GM23248 (cell line): ENCODE measurements around the gene SPNS3. TPM values are rescaled to one million over a fixed set of nuclear protein-coding genes. Genes with fewer than 3 reads are reported as not detected.

Source experiments
- DNase-seq: peaks from one replicate; pipeline ENCODE4 v3.0.0-alpha.2; 2015
- H2AFZ ChIP-seq: fragments of 200-600 bp; sonication (generic); 2 replicates; pipeline ENCODE4 v1.6.1; 2016; ENCODE audit warnings: antibody characterized with exemption
- H3F3A ChIP-seq: fragments of 200-600 bp; sonication (generic); 2 replicates; pipeline ENCODE4 v1.6.1; 2016; ENCODE audit warnings: mild to moderate bottlenecking, antibody characterized with exemption, mixed run types; ENCODE audit not compliant: insufficient read depth
- H3K27ac ChIP-seq: fragments of 200-600 bp; sonication (generic); 2 replicates; pipeline ENCODE4 v1.5.1; 2016; ENCODE audit warnings: mild to moderate bottlenecking
- H3K27me3 ChIP-seq: fragments of 200-600 bp; sonication (generic); replicated peaks from 2 replicates; pipeline ENCODE4 v1.6.1; 2016; ENCODE audit warnings: mild to moderate bottlenecking; ENCODE audit not compliant: insufficient read depth
- H3K36me3 ChIP-seq: fragments of 200-600 bp; sonication (generic); 2 replicates; pipeline ENCODE4 v1.6.1; 2016; ENCODE audit warnings: low read depth, mild to moderate bottlenecking
- H3K4me1 ChIP-seq: fragments of 200-600 bp; sonication (generic); 2 replicates; pipeline ENCODE4 v1.6.1; 2016; ENCODE audit warnings: mild to moderate bottlenecking; ENCODE audit not compliant: insufficient read depth
- H3K4me2 ChIP-seq: fragments of 200-600 bp; sonication (generic); one replicate; pipeline ENCODE4 v1.6.1; 2016; ENCODE audit warnings: mild to moderate bottlenecking; ENCODE audit not compliant: unreplicated experiment
- H3K4me3 ChIP-seq: fragments of 200-600 bp; sonication (generic); 2 replicates; pipeline ENCODE4 v1.5.1; 2016; ENCODE audit warnings: mild to moderate bottlenecking
- H3K79me2 ChIP-seq: fragments of 200-600 bp; sonication (generic); 2 replicates; pipeline ENCODE4 v1.6.1; 2016; ENCODE audit warnings: mild to moderate bottlenecking; ENCODE audit not compliant: insufficient read depth
- H3K9ac ChIP-seq: fragments of 200-600 bp; sonication (generic); 2 replicates; pipeline ENCODE4 v1.6.1; 2016; ENCODE audit warnings: mild to moderate bottlenecking
- H3K9me2 ChIP-seq: fragments of 200-600 bp; sonication (generic); 2 replicates; pipeline ENCODE4 v1.6.1; 2016; ENCODE audit warnings: mixed run types, mild to moderate bottlenecking, moderate library complexity; ENCODE audit not compliant: insufficient read depth
- H3K9me3 ChIP-seq: fragments of 200-600 bp; sonication (generic); one replicate; pipeline ENCODE4 v1.6.1; 2017; ENCODE audit warnings: low read depth
- H4K20me1 ChIP-seq: fragments of 200-600 bp; sonication (generic); 2 replicates; pipeline ENCODE4 v1.6.0; 2016; ENCODE audit not compliant: insufficient read depth
- EZH2 ChIP-seq: fragments of 200-600 bp; sonication (generic); IDR thresholded peaks from 2 replicates; pipeline ENCODE4 v1.6.1; 2018; ENCODE audit warnings: antibody characterized with exemption, mild to moderate bottlenecking; ENCODE audit not compliant: insufficient read depth, poor library complexity, severe bottlenecking
- EZH2phosphoT487 ChIP-seq: fragments of 200-600 bp; sonication (generic); IDR thresholded peaks from 2 replicates; pipeline ENCODE4 v1.6.1; 2018; ENCODE audit warnings: antibody characterized with exemption, moderate library complexity, mild to moderate bottlenecking, low read depth; ENCODE audit not compliant: insufficient read depth
- WGBS, 2 experiments: methylation state at CpG; one replicate each; pipeline ENCODE4 v1.1.6; 2015 to 2017; ENCODE audit warnings: low lambda C conversion rate in 2 of 2, low coverage in 1 of 2; ENCODE audit errors: missing lambda C conversion rate in 2 of 2; 5-methylcytosine and 5-hydroxymethylcytosine counted together
- in situ Hi-C: fragments of 300-500 bp; cut with MboI; formaldehyde crosslinking; loops from 2 replicates; pipeline ENCODE4 v1.15.0; 2020
- polyA plus RNA-seq: library from polyadenylated mRNA; unstranded; fragments of >200 nt; fragmentation: Nextera tagmentation; extraction: Ambion mirVana; gene quantifications from 2 replicates; pipeline ENCODE4 v1.2.1, GENCODE V29; 2016
- total RNA-seq: library from RNA; depleted of rRNA; stranded (reverse); fragments of >200 nt; shearing (Covaris generic); gene quantifications from 2 replicates; pipeline ENCODE4 v1.2.3, GENCODE V29; 2014

SPNS3 gene
- total and polyA plus RNA-seq, 2 experiments from 2014 or later = not detected

DNA sequence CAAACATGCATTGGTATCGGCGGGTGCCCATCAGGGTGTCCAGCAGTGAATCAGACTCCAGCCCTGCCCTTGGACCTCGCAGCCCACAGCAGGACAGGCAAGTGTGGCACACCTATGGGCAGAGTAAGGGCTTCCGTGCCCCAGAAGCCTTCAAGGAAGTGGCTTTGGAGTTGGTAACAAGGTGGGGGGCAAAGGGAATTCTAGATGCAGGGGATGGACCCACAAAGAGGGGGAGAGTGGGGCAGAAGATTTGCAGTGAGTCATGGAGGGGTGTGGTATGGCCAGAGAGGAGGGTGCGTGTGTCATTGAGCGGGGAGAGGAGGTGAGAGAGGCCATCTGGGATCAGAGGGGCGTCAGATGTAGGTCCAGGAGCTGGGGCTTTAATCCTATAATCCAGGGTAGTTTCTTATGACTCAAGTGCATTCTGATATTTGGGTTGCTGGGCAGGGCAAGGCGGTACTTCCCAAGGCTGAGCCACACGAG lies 56.4 kb downstream of the SPNS3 start:
- Histone ChIP-seq H3K4me1 (no peaks in the 10 kb centered on the region), H3K9me3 (no peaks in the 10 kb centered on the region), H3K27me3 (peaks cover 14% of the 10 kb centered on the region), H3K4me2 (no peak overlapping the region), H3K79me2 (no peaks in the 10 kb centered on the region), H3K36me3 (no peaks in the 10 kb centered on the region), H3F3A (no peaks in the 10 kb centered on the region), H2AFZ (no peak overlapping the region), H4K20me1 (no peaks in the 10 kb centered on the region), H3K9me2 (no peaks in the 10 kb centered on the region), H3K4me3 (no peak overlapping the region), H3K9ac (no peak overlapping the region), H3K27ac (no peak overlapping the region)
- in situ Hi-C loops = no loop called here
- 51 to 54% methylated on average over 9 of the region's 9 CpGs for WGBS, 2 experiments
- DNase-seq = no peak
- TF ChIP-seq EZH2phosphoT487 (no peak), EZH2 (no peak)

DNA sequence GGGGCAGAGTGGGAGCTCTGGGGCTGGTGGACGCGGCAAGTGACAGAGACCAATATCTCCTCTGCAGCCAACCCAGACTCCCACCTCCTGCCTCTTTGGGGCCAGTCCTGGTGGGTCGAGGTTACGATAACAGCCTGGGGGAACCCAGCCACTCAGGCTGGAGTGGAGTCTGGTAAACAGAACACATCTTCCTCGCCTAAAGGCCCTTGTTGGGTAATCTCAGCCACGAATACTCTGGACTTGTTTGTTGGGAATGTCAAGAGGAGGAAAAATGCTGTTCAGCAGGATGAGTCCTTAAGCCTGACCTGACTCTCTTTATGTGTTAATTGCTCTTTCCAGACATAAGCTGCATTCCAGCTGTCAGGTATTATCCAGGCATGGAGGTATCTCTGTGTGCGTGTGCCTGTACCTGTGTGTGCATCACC lies 56.9 kb downstream of the SPNS3 start:
- Histone ChIP-seq H3K36me3 (no peaks in the 10 kb centered on the region), H3K4me1 (no peaks in the 10 kb centered on the region), H3K27ac (no peak overlapping the region), H3K79me2 (no peaks in the 10 kb centered on the region), H3K9me2 (no peaks in the 10 kb centered on the region), H3K4me2 (no peak overlapping the region), H3K27me3 (peaks cover 14% of the 10 kb centered on the region), H3K4me3 (no peak overlapping the region), H2AFZ (no peak overlapping the region), H3K9me3 (no peaks in the 10 kb centered on the region), H4K20me1 (no peaks in the 10 kb centered on the region), H3F3A (no peaks in the 10 kb centered on the region), H3K9ac (no peak overlapping the region)
- 70 to 74% methylated on average over 7 of the region's 7 CpGs for WGBS, 2 experiments
- in situ Hi-C loops = no loop called here
- no peak for TF ChIP-seq EZH2phosphoT487
- TF ChIP-seq EZH2 = no peak
- no peak for DNase-seq

GRCh38 chr17:4492721-4493561 lies 59.2 kb downstream of the SPNS3 start:
- DNase-seq = peak; percentile 27
- Histone ChIP-seq H3K4me3 (no peak overlapping the region), H3K27ac (no peak overlapping the region), H3K27me3 (peaks cover 23% of the 10 kb centered on the region), H3K9me3 (no peaks in the 10 kb centered on the region), H4K20me1 (no peaks in the 10 kb centered on the region), H3K4me2 (no peak overlapping the region), H3K9ac (no peak overlapping the region), H3K79me2 (no peaks in the 10 kb centered on the region), H3F3A (no peaks in the 10 kb centered on the region), H3K36me3 (no peaks in the 10 kb centered on the region), H3K4me1 (no peaks in the 10 kb centered on the region), H2AFZ (no peak overlapping the region), H3K9me2 (no peaks in the 10 kb centered on the region)
- in situ Hi-C loops = no loop called here
- WGBS, 2 experiments = 31 to 34% methylated on average over 20 of the region's 20 CpGs
- no peak for TF ChIP-seq EZH2
- TF ChIP-seq EZH2phosphoT487 = no peak

DNA sequence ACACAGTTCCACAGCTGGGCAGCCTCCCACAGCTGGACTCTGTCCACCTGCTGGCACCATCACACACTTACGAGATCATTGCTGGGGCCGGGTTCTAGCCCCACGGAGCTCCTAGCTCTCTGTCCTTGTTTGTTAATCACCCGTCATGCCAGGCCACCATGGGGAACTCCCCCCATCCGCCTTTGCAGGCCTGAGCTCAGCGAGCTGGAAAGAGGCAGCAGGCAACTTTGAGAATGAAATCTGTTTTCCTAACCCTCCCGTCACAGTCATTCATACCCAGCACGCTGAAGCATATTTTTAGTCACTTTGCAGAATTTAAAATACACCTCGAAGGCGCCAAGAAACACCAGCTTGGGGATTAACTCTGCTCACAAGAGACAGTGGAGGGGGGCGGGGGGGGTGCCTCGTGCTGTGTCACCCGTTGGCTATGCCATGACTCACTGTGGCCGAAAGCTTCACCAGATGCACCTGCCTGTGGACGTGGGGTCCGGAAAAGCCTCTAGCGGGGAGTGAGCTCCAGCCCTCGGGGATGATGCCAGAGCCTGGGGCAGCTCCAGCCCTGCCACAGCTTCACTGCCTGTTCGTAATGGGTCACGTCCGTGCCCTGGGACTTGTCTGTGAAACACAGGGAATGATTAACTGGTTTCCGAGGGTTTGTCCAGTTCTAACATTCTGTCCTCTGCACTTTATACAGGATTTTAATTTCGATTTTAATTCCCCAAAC lies 63.5 kb downstream of the SPNS3 start:
- no peak overlapping the region for H3K4me2 ChIP-seq
- H2AFZ ChIP-seq = no peak overlapping the region
- H3K79me2 ChIP-seq = no peaks in the 10 kb centered on the region
- H3K4me1 ChIP-seq = no peaks in the 10 kb centered on the region
- WGBS, 2 experiments = 30 to 33% methylated on average over 22 of the region's 23 CpGs
- DNase-seq = peak; percentile 42
- no peaks in the 10 kb centered on the region for H3K9me2 ChIP-seq
- H3K9me3 ChIP-seq = no peaks in the 10 kb centered on the region
- no peak overlapping the region for H3K27ac ChIP-seq
- H3K9ac ChIP-seq = no peak overlapping the region
- in situ Hi-C loops = no loop called here
- no peaks in the 10 kb centered on the region for H4K20me1 ChIP-seq
- H3K4me3 ChIP-seq = no peak overlapping the region
- H3F3A ChIP-seq = no peaks in the 10 kb centered on the region
- peaks cover 49% of the 10 kb centered on the region for H3K27me3 ChIP-seq
- no peaks in the 10 kb centered on the region for H3K36me3 ChIP-seq
- TF ChIP-seq EZH2phosphoT487 (no peak), EZH2 (no peak)
